Inflammatory macrophage treated with lipopolysaccharide for 1 hour (primary cell): ENCODE data around the gene MRC2.

ENCODE experiments used
- DNase-seq, 2 donors: peaks; one replicate each; pipeline ENCODE4 v3.0.0-alpha.2; 2020 to 2022

Gene MRC2

DNA sequence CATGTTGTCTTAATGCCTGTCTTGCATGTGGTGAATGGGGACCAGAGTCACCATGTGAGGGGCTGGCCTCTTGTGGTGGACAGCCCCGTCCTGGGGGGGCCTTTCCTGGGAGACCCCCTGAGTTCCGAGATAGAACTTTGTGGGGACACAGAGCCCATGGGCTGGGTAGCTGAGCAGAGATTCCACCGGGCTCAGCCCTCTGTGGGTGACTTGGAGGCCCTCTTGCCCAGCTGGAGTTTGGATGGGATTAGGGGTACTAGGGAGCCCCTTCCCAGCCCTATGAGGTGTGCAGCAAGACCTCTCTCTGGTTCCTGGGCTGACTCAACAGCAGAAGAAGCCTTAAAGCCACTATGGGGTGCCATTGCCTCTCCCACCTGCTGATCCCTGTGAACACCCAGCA is 38.1 kb downstream of the MRC2 start:
- no peak for DNase-seq

GRCh38 chr17:62666061-62666800 is 38.8 kb downstream of the MRC2 start:
- DNase-seq, result no peak

GRCh38 chr17:62666801-62667591 is 39.5 kb downstream of the MRC2 start:
- no peak for DNase-seq

DNA sequence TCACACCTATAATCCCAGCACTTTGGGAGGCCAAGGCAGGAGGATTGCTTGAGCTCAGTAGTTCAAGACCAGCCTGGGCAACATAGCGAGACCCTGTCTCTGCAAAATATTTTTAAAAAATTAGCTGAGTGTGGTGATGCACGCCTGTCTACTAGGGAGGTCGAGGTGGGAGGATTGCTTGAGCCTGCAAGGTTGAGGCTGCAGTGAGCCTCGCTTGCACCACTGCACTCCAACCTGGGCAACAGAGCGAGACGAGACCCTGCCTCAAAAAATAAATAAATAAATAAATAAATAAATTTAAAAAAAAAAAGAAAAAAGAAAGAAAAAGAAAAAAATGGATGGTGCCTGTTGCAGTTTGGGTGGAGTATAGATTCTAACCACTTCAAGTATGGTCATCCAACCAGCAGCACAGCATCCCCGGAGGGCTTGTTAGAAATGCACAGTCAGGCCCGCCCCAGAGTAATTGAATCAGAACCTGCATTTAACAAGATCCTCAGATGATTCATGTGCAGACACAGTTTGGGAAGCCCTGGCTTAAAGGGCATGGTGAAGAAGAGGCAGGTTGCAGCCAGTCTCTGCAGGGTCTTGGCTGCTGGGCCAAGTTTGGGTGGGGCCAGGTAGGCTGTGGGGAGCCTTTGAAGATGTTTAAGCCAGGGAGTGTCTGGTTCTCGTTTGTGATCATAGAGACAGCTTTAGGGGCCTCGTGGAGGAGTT is 40.8 kb downstream of the MRC2 start:
- no peak for DNase-seq

GRCh38 chr17:62670202-62670821 is 42.8 kb downstream of the MRC2 start:
- DNase-seq, result no peak

GRCh38 chr17:62671553-62671952 is 44.1 kb downstream of the MRC2 start:
- no peak for DNase-seq

DNA sequence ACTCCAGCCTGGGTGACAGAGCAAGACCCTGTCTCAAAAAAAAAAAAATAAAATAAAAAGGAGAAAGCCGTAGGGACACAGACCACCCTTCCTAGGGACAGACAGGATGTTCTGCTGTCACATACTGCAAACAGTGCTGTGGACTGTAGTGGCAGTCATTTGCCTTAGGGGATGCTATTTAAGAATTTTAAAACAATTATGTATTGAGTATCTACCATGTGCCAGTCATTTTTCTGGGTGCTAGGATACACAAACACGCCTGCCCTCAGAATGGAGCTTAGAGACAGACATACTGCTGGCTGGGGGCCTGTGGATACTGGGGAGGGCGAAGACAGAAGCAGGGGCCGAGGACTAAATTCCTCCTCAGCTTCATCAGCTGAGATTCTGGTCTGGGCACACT is 45.5 kb downstream of the MRC2 start:
- no peak for DNase-seq

- DNase-seq, result no peak
These were observed 46.3 kb downstream of the MRC2 start for GRCh38 chr17:62673614-62674362.

GRCh38 chr17:62674363-62674739 is 46.9 kb downstream of the MRC2 start:
- DNase-seq, result no peak

- DNase-seq, result no peak
These were observed 47.4 kb downstream of the MRC2 start for GRCh38 chr17:62674841-62675240.

DNA sequence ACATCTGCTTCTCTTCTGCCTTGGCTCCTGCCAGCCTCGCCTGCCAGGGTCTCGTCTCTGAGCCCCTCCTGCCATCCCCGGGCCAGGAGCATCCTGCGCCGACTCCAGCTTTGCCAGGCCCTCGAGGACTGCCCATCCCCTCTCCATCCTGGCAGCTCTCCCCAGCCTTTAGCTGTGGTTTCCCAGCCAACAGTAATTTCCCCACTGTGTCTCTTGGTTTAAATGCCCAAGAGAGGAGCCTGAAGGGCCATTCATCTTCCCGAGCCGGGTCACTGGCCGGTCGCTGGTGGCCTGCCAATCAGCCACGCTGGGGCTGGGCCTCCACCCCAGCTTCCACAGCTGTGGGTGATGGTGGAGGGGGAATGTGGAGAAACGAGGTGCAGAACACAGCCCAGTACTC is 47.8 kb downstream of the MRC2 start:
- DNase-seq, result no peak

DNA sequence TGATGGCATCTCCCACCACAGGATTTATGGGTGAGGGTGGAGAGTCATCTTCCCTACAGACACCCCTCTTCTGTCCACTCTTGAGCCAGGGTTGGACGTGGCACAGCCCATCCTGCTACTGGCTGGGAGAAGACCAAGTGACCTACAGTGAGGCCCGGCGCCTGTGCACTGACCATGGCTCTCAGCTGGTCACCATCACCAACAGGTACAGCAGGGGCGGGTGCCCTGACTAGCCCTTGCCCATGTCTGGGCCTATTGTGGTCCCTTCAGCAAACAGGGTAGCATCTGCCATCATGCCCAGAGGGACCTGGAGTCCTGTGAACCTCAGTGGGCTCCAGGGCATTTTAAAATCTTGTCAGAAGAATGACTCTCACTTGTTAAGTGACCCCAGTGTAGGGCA is 48.2 kb downstream of the MRC2 start:
- no peak for DNase-seq

- no peak for DNase-seq
These were observed 48.9 kb downstream of the MRC2 start for GRCh38 chr17:62676231-62676943.

GRCh38 chr17:62676952-62677596 is 49.6 kb downstream of the MRC2 start:
- no peak for DNase-seq

- no peak for DNase-seq
These were observed 50.9 kb downstream of the MRC2 start for GRCh38 chr17:62678214-62678919.

DNA sequence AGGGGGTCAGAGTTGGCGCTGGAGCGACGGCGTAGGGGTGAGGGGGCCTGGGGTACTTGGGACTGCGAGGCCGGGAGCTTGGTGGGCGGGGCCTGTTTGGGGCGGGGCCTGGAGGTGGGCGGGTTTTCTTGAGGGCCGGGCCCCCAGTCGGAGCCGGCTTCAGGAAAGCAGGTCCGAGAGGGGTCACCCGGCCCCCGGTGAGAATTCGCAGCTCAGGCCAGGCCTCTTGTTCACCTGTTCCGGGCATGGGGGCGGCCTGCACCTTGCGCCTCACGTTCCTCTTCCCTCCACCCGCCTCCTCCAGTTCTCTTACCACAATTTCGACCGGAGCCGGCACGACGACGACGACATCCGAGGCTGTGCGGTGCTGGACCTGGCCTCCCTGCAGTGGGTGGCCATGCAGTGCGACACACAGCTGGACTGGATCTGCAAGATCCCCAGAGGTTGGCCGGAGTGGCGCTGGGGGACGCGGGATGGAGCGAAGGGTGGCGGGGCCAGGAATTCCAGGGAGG is 52.5 kb downstream of the MRC2 start:
- DNase-seq, result no peak

DNA sequence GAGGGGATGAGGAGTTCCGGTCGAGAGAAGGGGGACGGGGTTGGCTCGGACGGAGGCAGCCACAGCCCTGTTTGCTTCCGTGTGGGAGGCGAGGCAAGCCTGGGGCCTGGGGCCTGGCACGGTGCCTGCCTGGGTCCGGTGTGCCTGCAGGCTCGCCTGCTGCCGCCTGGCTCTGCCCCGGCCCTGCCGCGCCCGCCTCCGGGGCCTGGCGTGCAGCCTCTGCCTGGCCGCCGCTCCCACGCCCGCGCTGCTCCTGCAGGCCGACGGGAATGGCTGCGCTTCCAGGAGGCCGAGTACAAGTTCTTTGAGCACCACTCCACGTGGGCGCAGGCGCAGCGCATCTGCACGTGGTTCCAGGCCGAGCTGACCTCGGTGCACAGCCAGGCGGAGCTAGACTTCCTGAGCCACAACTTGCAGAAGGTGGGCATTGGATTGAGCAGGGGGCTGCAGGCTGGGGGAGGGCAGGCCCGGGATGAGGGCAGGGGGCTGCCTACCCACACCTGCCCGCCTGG is 53.1 kb downstream of the MRC2 start:
- no peak for DNase-seq

DNA sequence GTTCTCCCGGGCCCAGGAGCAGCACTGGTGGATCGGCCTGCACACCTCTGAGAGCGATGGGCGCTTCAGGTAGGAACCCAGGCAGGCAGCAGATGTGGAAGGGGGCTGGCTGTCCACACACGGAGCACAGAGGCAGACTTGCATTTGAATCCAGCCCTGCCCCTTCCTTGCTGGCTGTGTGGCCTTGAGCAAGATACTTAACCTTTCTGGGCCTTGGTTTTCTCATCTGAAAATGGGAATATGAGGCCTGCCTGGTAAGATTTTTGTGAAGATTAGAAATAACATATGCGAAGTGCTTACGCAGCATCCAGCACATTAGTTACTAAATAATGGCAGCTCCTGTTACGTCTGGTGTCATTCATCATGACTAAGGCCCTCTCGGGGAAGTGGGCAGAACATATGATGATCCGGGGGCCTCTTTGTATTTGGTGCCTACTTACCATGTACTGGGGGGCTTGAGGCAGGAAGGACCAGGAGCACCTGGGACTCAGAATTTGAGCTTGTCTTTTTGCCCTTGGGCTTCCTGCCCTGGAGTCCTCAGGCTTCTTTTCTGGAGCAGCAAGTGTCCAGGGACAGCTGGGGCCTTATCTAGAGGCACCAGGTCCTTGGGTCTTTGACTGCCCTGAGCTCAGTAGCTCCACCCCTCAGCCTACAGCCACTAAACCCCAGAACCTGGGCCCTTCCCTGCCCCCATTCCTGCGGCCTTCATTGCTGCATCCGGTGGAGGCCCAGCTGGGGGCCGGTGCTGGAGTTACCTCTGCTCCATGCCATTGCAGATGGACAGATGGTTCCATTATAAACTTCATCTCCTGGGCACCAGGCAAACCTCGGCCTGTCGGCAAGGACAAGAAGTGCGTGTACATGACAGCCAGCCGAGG is 53.8 kb downstream of the MRC2 start:
- no peak for DNase-seq

DNA sequence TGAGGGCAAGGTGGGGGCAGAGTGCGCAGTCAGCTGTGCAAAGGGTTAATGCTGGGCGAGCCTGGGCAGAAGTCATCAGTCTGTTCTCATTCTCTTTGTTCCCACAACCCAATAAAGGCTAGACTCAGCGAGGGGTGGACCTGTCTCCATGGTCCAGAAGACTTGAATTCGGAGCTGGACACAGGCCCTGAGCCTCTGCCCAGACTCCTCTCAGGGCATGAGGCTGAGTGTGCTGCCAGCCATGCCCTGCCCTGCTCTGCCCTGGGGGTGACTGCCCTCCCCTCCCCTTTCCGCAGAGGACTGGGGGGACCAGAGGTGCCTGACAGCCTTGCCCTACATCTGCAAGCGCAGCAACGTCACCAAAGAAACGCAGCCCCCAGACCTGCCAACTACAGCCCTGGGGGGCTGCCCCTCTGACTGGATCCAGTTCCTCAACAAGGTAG is 54.5 kb downstream of the MRC2 start:
- no peak for DNase-seq
